Umbilical cord (tissue), 2 donors: ENCODE results near the gene DAZAP1. TPM values are rescaled to one million over a fixed set of nuclear protein-coding genes. Genes with fewer than 3 reads are reported as not detected.
A peak's percentile ranks its signal among the peaks of the same experiment; 100 is the strongest.

Experiments
- DNase-seq: peaks from one replicate; pipeline ENCODE4 v3.0.0-alpha.2; 2015; ENCODE audit warnings: low spot score
- total RNA-seq: library from RNA; depleted of rRNA; stranded (reverse); fragments of >200 nt; gene quantifications from one replicate; pipeline ENCODE4 v1.2.3, GENCODE V29; 2014; ENCODE audit warnings: low replicate concordance; ENCODE audit not compliant: insufficient read depth

DAZAP1 gene
- total RNA-seq, 1 donor from 2014 or later = 30.8 TPM

GRCh38 chr19:1377176-1377964 lies 30.0 kb upstream of the DAZAP1 start:
- DNase-seq = no peak

GRCh38 chr19:1377965-1378785 lies 29.2 kb upstream of the DAZAP1 start:
- no peak for DNase-seq

- DNase-seq = no peak
Measured at GRCh38 chr19:1379126-1379905, 28.1 kb upstream of the DAZAP1 start.

GRCh38 chr19:1379961-1380489 lies 27.4 kb upstream of the DAZAP1 start:
- DNase-seq = no peak

DNA sequence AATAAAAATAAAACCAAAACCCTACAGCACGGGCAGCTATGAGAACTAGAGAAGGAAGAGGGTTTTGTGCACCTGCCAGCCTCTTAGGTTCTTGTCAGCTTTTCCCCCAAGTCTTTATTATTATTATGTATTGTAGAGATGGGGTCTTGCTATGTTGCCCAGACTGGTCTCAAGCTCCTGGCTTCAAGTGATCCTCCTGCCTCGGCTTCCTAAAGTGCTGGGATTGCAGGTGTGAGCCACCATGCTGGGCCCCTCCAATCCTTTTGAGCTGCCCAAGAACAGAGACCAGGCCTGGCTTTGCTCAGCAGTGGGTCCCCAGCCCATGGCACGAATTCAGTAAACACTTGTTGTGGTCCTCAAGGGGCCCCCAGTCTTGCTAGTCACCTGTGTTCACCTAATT lies 25.1 kb upstream of the DAZAP1 start:
- no peak for DNase-seq

GRCh38 chr19:1383017-1383311 lies 24.4 kb upstream of the DAZAP1 start:
- no peak for DNase-seq

DNA sequence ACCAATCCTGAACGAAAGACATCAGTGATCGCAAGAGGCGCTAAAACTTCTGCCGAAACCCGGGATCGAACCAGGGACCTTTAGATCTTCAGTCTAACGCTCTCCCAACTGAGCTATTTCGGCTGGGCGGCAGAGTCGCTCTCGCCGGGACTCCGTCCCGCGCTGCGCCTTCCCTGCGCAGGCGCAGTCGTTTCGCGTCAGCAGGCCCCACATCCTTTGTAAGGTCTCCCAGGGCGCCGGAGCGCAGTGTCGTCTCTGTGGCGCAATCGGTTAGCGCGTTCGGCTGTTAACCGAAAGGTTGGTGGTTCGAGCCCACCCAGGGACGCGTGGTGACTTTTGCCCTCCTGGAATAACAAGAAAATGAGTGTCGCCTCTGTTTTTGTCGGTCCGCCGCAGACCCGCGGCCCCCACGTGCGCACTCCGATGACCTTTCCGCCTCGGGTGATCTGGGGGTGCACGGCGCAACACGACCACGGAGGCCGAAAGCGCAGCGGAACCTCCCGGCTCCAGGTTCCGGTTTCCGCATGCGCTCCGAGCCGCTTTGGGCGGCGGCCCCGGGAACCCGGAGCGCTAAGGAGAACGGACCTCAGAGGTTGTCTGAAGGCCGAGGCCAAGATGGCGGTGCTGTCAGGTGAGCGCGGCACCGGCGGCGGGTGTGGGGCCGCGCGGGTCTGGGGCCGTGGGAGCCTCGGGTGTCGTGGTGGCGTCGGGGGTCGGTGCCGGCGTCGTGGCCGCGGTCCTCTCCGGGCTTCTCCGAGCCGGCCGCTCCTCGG lies 23.9 kb upstream of the DAZAP1 start, which contains the start of gene NDUFS7:
NDUFS7 (plus strand) TSS at position 596 of the 773 bp plus-strand sequence; CDS start at position 616, 20 bp downstream.
- peak; percentile 94 for DNase-seq

- no peak for DNase-seq
Measured at GRCh38 chr19:1384085-1384462, 23.3 kb upstream of the DAZAP1 start.

GRCh38 chr19:1384478-1385110 lies 22.8 kb upstream of the DAZAP1 start:
- no peak for DNase-seq

DNA sequence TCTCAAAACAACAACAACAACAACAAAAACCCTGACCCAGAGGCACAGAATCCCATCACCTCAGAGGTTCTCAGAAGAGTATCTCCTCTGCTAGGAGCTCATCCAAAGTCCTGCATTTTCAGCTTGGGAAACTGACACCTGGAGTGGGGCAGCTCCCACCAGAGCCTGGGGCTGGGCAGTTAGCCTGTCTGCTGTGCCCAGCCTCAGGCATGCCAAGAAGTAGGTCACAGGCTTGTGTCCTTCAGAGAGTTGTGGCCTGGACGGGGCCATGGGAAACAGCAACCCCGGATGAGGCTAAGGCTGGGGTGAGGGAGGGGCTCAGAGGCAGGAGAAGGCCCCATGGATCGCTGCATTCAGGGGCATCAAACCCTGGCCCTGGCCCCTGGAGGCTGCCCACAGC lies 21.6 kb upstream of the DAZAP1 start:
- DNase-seq = no peak

DNA sequence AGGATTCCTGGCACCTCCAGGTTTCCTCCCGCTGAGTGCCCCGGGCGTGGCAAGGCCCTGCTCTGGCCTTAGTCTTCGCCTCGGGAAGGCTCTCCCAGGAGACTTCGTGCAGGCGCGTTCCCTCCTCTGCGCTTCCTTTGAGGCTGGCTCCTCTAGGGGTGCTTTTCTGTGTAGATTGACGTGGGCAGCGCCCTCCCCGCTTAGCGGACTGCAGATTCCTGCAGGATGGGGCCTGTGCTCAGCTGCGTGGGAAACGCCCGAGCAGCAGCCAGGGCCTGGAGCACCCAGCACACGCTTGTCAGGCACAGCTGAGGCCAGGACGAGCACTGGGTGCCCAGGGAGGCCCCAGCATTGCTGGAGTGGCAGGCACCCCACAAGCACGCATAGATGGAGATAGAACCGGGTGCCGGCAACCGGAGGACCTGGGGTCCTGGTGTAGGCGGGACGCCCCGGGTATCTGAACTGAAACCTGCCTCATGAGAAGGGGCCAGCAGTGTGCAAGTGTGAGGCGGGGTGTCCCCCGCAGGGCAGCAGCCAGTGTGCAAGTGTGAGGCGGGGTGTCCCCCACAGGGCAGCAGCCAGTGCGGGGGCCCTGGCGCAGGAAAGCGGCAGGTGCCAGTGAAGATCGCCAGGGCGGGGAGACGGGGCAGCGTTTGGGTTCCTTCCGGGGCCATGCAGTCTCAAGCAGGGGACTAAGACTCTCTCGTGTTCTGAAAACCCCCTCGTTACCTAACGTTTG lies 20.3 kb upstream of the DAZAP1 start:
- DNase-seq = no peak

GRCh38 chr19:1387684-1388636 lies 19.4 kb upstream of the DAZAP1 start:
- no peak for DNase-seq

DNA sequence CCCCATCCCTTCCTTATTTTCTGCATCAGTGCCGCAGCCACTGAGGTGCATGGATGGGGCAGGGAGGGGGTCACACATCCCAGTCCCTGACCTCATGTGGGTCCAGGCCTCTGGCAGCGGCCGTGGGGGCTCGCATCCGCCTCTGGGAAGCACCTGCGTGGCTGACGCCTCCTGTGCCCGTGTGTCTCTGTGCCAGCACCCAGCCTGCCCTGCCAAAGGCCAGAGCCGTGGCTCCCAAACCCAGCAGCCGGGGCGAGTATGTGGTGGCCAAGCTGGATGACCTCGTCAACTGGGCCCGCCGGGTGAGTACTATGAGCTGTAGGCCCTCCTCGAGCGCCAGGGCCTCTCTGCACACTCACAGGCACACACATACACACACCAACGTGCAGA lies 18.8 kb upstream of the DAZAP1 start:
- DNase-seq = no peak

- no peak for DNase-seq
Measured at GRCh38 chr19:1389033-1389940, 18.1 kb upstream of the DAZAP1 start.

DNA sequence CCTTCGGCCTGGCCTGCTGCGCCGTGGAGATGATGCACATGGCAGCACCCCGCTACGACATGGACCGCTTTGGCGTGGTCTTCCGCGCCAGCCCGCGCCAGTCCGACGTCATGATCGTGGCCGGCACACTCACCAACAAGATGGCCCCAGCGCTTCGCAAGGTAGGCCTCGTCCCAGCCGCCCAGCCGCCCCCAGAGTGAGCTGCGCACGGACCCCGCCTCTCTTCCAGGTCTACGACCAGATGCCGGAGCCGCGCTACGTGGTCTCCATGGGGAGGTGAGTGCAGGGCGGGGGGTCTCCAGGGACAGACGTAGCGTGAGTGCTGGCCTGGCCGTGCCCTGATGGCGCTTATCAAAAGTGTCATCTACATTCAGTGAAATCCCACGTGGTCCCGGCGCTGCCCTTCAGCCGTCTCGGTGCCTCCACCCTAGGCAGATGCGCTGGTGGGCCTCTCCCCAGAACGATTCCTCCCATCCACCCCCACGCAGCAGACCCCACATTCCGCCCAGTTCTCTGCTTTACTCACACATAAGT lies 16.4 kb upstream of the DAZAP1 start:
- DNase-seq = no peak

DNA sequence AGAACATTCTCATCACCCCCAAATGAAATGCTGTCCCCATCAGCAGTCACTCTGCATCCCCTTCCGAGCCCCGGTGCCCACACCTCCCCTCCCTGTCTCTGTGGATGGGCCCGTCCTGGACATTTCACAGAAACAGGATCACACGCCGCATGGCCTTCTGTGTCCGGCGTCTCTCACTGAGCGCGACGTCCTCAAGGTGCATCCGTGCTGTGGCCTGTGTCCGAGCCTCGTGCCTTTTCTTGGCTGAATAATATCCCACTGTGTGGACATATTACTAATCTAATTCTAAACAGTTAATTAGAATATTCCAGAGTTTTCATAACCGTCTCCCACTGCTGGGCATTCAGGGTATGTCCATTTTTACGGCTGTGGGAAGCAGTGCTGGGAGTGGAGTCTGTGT lies 15.0 kb upstream of the DAZAP1 start:
- no peak for DNase-seq

GRCh38 chr19:1392939-1393530 lies 14.4 kb upstream of the DAZAP1 start:
- DNase-seq = no peak
